ENCODE data around the gene LMAN1. TPM values are rescaled to one million over a fixed set of nuclear protein-coding genes. Genes with fewer than 3 reads are reported as not detected.
A peak's percentile ranks its signal among the peaks of the same experiment; 100 is the strongest.

LMAN1 gene
- total and polyA plus RNA-seq, 2 of the 13 experiments (the other 11 are each of a cell fraction or from before 2014, with no cell fraction given) = 127 to 131 TPM

DNA sequence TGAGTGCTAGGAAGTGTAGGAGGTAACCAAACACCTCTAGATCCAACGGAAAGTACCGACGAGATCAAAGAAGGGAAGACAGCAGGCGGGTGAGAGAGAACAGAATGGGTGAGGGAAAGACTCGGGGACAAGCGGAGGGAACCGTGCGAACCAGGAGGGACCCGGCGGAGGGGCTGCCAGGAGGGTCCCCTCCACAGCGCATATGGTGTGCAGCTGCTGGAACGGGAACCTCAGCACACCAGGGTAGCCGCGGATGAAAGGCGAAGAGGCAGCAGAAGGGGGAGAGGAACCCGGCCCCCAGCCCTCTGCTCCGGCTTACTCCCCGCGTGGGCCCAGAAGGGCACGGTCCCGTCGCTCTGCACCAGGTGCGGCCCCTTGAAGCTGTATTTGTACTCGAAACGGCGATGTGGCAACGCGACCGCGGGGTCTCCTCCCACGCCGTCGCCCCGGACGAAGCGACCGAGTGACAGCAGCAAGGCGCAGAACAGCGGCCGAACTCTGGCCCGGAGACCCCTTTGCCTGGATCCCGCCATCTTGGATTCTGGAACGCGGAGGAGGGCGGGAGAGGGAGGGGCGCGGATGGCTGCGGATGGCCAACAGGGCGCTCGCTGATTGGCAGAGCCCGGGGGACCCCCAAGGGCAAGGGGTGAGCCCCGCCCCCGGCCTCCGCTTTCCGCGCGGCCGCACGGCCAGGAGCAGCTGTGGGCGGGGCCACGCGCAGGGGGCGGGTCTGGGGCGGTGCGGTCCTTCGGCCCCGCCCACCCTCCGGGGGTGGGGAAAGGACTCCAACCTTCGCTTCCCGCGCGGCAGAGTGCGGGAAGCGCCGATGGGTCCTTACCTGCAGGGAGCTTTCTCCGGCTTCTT is at the start of gene LMAN1 (continued):
- TF ChIP-seq, protein P1, sequence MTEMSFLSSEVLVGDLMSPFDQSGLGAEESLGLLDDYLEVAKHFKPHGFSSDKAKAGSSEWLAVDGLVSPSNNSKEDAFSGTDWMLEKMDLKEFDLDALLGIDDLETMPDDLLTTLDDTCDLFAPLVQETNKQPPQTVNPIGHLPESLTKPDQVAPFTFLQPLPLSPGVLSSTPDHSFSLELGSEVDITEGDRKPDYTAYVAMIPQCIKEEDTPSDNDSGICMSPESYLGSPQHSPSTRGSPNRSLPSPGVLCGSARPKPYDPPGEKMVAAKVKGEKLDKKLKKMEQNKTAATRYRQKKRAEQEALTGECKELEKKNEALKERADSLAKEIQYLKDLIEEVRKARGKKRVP (CRISPR knock-in tag; IDR thresholded peaks at IDR 0.05) = 0 out of 4 replicates have a peak, but pooled peaks of 1 of the 2 experiments have one; percentile 41
- TF ChIP-seq ELF1 (CRISPR knock-in tag; IDR thresholded peaks at IDR 0.05) = peak; percentile 34
- TF ChIP-seq PRDM15 (CRISPR knock-in tag; IDR thresholded peaks at IDR 0.05) = 0 out of 2 replicates have a peak, but pooled peaks have one; percentile 17
- no peak; the same call in 1 of the 2 replicates for TF ChIP-seq ISL2 (CRISPR knock-in tag; IDR thresholded peaks at IDR 0.05)
- TF ChIP-seq GLI4 (CRISPR knock-in tag; IDR thresholded peaks at IDR 0.05; ENCODE audit: borderline replicate concordance) = peak; percentile 78; the same call in 1 of the 2 replicates
- TF ChIP-seq MIER2 (CRISPR knock-in tag; IDR thresholded peaks at IDR 0.05) = no peak
- no peak for TF ChIP-seq MAFF (IDR thresholded peaks at IDR 0.05; ENCODE audit: low read depth, low read length)
- TF ChIP-seq FOXC1 (CRISPR knock-in tag; IDR thresholded peaks at IDR 0.05; ENCODE audit: borderline replicate concordance) = peak; percentile 49; the same call in 1 of the 2 replicates
- TF ChIP-seq FOSL2 (CRISPR knock-in tag; IDR thresholded peaks at IDR 0.05) = no peak
- no peak; the same call in 1 of the 2 replicates for TF ChIP-seq PHF20 (CRISPR knock-in tag; IDR thresholded peaks at IDR 0.05)
- no peak for TF ChIP-seq ZNF569 (CRISPR knock-in tag; IDR thresholded peaks at IDR 0.05; ENCODE audit: borderline replicate concordance)
- no peak for TF ChIP-seq MIXL1 (CRISPR knock-in tag; IDR thresholded peaks at IDR 0.05)
- TF ChIP-seq ZMYM2 (CRISPR knock-in tag; IDR thresholded peaks at IDR 0.05) = no peak
- TF ChIP-seq, protein P2, sequence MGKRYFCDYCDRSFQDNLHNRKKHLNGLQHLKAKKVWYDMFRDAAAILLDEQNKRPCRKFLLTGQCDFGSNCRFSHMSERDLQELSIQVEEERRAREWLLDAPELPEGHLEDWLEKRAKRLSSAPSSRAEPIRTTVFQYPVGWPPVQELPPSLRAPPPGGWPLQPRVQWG (CRISPR knock-in tag; IDR thresholded peaks at IDR 0.05; ENCODE audit: borderline replicate concordance, low read depth) = no peak
- TF ChIP-seq ZNF788 (CRISPR knock-in tag; IDR thresholded peaks at IDR 0.05; ENCODE audit: borderline replicate concordance) = peak; percentile 91
- TF ChIP-seq ZBTB39 (CRISPR knock-in tag; IDR thresholded peaks at IDR 0.05) = peak; percentile 84
- TF ChIP-seq SRSF4 (IDR thresholded peaks at IDR 0.05; ENCODE audit: low read depth, low read length, poor library complexity, severe bottlenecking) = no peak
